ENCODE measurements around the gene GSK3B. TPM values are rescaled to one million over a fixed set of nuclear protein-coding genes. Genes with fewer than 3 reads are reported as not detected.

The GSK3B gene
- total and polyA plus RNA-seq, 10 of the 15 experiments (the other 5 are each of a cell fraction or from before 2014, with no cell fraction given): 8.5 to 49.8 (median 25.5) TPM

- 0% methylated on average over 1 of the region's 1 CpG for WGBS (ENCODE audit: insufficient coverage, insufficient replicate concordance, low lambda C conversion rate, missing lambda C conversion rate)
- FAIRE-seq (peak; percentile 7), DNase-seq (ENCODE audit: low read depth, low spot score) (no peak), ATAC-seq (no peak)
- Histone ChIP-seq H2AFZ (ENCODE audit: control insufficient read depth, low read depth, low read length) (peak overlapping the region; percentile 75), H3K27ac (ENCODE audit: control insufficient read depth, insufficient read depth) (peak overlapping the region; percentile 94), H3K9ac (ENCODE audit: control insufficient read depth, insufficient read depth, low read length) (peak overlapping the region; percentile 98), H3K9me3 (replicated peaks; ENCODE audit: control insufficient read depth, insufficient read depth, low read length) (no peaks in the 10 kb centered on the region), H3K4me1 (ENCODE audit: control insufficient read depth, insufficient read depth, low read length) (peaks cover 1% of the 10 kb centered on the region; the same call in 1 of the 2 replicates), H3K4me2 (ENCODE audit: control insufficient read depth, insufficient read depth) (peak overlapping the region; percentile 81), H3K4me3 (peak overlapping the region; percentile 93), H3K36me3 (ENCODE audit: control insufficient read depth in 2 of 2, insufficient read depth in 2 of 2, low read length in 1 of 2) (no peaks in the 10 kb centered on the region), H3K27me3 (replicated peaks in 1 of 2; ENCODE audit: control insufficient read depth in 2 of 2, insufficient read depth in 2 of 2, low read length in 1 of 2) (no peaks in the 10 kb centered on the region), H3K79me2 (ENCODE audit: control insufficient read depth, insufficient read depth, low read length) (peaks cover 49% of the 10 kb centered on the region), H4K20me1 (ENCODE audit: control insufficient read depth, insufficient read depth) (no peaks in the 10 kb centered on the region)
- intact Hi-C loops (cut with micrococcal nuclease; ENCODE audit: unreplicated experiment) (loop anchor here (2.0 to 10.0 kb wide), 5 partner anchors 203 to 801 kb away; partner anchors contain the start of genes ARHGAP31, CD80, CFAP91 and LRRC58), in situ Hi-C loops (cut with MboI) (no loop called here)
- POLR2A ChIA-PET: interaction anchor here (0.5 to 4.3 kb wide), 22 partner anchors 9 to 838 kb away, joined by 3 to 51 read pairs (median 4); partner anchors contain the start of genes LRRC58, POGLUT1 and TMEM39A
- CTCF ChIA-PET: interaction anchor here (0.6 to 2.2 kb wide), 11 partner anchors 8 to 495 kb away, joined by 3 to 9 read pairs (median 3); no protein-coding TSS in a partner anchor
- SMC1A ChIA-PET (ENCODE audit: uncharacterized antibody, unreplicated experiment): interaction anchor here (0.8 to 3.0 kb wide), 17 partner anchors 8 to 646 kb away, joined by 3 to 10 read pairs (median 4); partner anchors contain the start of genes GTF2E1, LRRC58 and RABL3
- BruUV-seq (replicated peaks): TSS peak; percentile 91
- RAD21 ChIA-PET (ENCODE audit: unreplicated experiment): interaction anchor here (0.6 to 3.5 kb wide), 18 partner anchors 11 to 515 kb away, joined by 3 to 16 read pairs (median 4); partner anchors contain the start of genes LRRC58 and NDUFB4
- TF ChIP-seq ZZZ3 (IDR thresholded peaks at IDR 0.05; ENCODE audit: control insufficient read depth, insufficient read length, low read depth): no peak
- TF ChIP-seq ZNF217 (IDR thresholded peaks at IDR 0.05): no peak
- TF ChIP-seq BHLHE40 (IDR thresholded peaks at IDR 0.05; ENCODE audit: borderline replicate concordance in 1 of 2, low read depth in 2 of 2, low read length in 1 of 2): no peak
- TF ChIP-seq, protein P1, sequence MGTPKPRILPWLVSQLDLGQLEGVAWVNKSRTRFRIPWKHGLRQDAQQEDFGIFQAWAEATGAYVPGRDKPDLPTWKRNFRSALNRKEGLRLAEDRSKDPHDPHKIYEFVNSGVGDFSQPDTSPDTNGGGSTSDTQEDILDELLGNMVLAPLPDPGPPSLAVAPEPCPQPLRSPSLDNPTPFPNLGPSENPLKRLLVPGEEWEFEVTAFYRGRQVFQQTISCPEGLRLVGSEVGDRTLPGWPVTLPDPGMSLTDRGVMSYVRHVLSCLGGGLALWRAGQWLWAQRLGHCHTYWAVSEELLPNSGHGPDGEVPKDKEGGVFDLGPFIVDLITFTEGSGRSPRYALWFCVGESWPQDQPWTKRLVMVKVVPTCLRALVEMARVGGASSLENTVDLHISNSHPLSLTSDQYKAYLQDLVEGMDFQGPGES (IDR thresholded peaks at IDR 0.05): no peak
- 0 out of 4 replicates have a peak, but pooled peaks of 1 of the 2 experiments have one; percentile 18 for TF ChIP-seq EP300 (IDR thresholded peaks at IDR 0.05; ENCODE audit: borderline replicate concordance in 1 of 2, control insufficient read depth in 1 of 2, low read depth in 2 of 2, low read length in 2 of 2)
- TF ChIP-seq SMC3 (IDR thresholded peaks at IDR 0.05; ENCODE audit: borderline replicate concordance, low read length): no peak
- TF ChIP-seq CHD2 (IDR thresholded peaks at IDR 0.05; ENCODE audit: borderline replicate concordance, low read depth, low read length): no peak
- no peak for TF ChIP-seq PML (IDR thresholded peaks at IDR 0.05; ENCODE audit: low read length)
- 0 out of 2 replicates have a peak, but pooled peaks have one; percentile 53 for TF ChIP-seq PAX8 (IDR thresholded peaks at IDR 0.05)
- no peak for TF ChIP-seq SIX5 (IDR thresholded peaks at IDR 0.05; ENCODE audit: low read depth, low read length, severe bottlenecking)
- TF ChIP-seq ZBTB40 (IDR thresholded peaks at IDR 0.05; ENCODE audit: borderline replicate concordance): peak; percentile 57; the same call in 1 of the 2 replicates
- peak; percentile 21; the same call in 1 of the 2 replicates for TF ChIP-seq ZBED1 (IDR thresholded peaks at IDR 0.05; ENCODE audit: borderline replicate concordance)
- no peak for TF ChIP-seq IKZF1 (conservative IDR thresholded peaks at IDR 0.05)
- TF ChIP-seq, protein P2, sequence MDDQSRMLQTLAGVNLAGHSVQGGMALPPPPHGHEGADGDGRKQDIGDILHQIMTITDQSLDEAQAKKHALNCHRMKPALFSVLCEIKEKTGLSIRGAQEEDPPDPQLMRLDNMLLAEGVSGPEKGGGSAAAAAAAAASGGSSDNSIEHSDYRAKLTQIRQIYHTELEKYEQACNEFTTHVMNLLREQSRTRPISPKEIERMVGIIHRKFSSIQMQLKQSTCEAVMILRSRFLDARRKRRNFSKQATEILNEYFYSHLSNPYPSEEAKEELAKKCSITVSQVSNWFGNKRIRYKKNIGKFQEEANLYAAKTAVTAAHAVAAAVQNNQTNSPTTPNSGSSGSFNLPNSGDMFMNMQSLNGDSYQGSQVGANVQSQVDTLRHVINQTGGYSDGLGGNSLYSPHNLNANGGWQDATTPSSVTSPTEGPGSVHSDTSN (IDR thresholded peaks at IDR 0.05; ENCODE audit: insufficient replicate concordance, low read depth, low read length): no peak
These were observed 1.8 kb upstream of the GSK3B start for GRCh38 chr3:120095979-120096426.
